Myocyte (in vitro differentiated cells): ENCODE results near the gene TAGLN3. TPM values are rescaled to one million over a fixed set of nuclear protein-coding genes. Genes with fewer than 3 reads are reported as not detected.
"Not testable (repeated sequence)": the region's sequence is repeated elsewhere in the genome, so short reads cannot be mapped to it uniquely, and the experiment has no call there.

Experiments used
- DNase-seq: peaks from one replicate; pipeline ENCODE4 v3.0.0-alpha.2; 2012; ENCODE audit warnings: low read depth
- total RNA-seq: library from RNA; depleted of rRNA; stranded (reverse); fragments of >200 nt; gene quantifications from 2 replicates; pipeline ENCODE4 v1.2.3, GENCODE V29; 2014

TAGLN3 gene
- total RNA-seq, 1 donor from 2014 or later = 0.56 TPM

- peak; percentile 31 for DNase-seq
Observed at GRCh38 chr3:112007633-112008032, 8.9 kb downstream of the TAGLN3 start.

- no peak for DNase-seq
Observed at GRCh38 chr3:112009670-112010069, 10.9 kb downstream of the TAGLN3 start.

- DNase-seq = peak; percentile 57
Observed at GRCh38 chr3:112010636-112011035, 11.9 kb downstream of the TAGLN3 start.

- DNase-seq = no peak
Observed at GRCh38 chr3:112011376-112011940, 12.7 kb downstream of the TAGLN3 start.

GRCh38 chr3:112012205-112012992 lies 13.7 kb downstream of the TAGLN3 start:
- no peak for DNase-seq

GRCh38 chr3:112013058-112013783 lies 14.5 kb downstream of the TAGLN3 start:
- peak; percentile 83 for DNase-seq

GRCh38 chr3:112013784-112014143 lies 15.0 kb downstream of the TAGLN3 start:
- DNase-seq = no peak

- no peak for DNase-seq
Observed at GRCh38 chr3:112017091-112017490, 18.4 kb downstream of the TAGLN3 start.

- no peak for DNase-seq
Observed at GRCh38 chr3:112018712-112019111, 20.0 kb downstream of the TAGLN3 start.

GRCh38 chr3:112019716-112020115 lies 21.0 kb downstream of the TAGLN3 start:
- DNase-seq = no peak

- no peak for DNase-seq
Observed at GRCh38 chr3:112020674-112021085, 22.0 kb downstream of the TAGLN3 start.

GRCh38 chr3:112027142-112027541 lies 28.4 kb downstream of the TAGLN3 start:
- DNase-seq = no peak

GRCh38 chr3:112027826-112028225 lies 29.1 kb downstream of the TAGLN3 start:
- no peak for DNase-seq

- no peak for DNase-seq
Observed at GRCh38 chr3:112030901-112031300, 32.2 kb downstream of the TAGLN3 start.

- no peak for DNase-seq
Observed at GRCh38 chr3:112032098-112032731, 33.5 kb downstream of the TAGLN3 start.

- no peak for DNase-seq
Observed at GRCh38 chr3:112034436-112034835, 35.7 kb downstream of the TAGLN3 start, which contains the start of gene TMPRSS7. Gene TMPRSS7, plus strand, starts transcription at chr3:112034736. Its CDS starts 110 bp downstream, at chr3:112034846.

- DNase-seq = no peak
Observed at GRCh38 chr3:112035241-112035640, 36.5 kb downstream of the TAGLN3 start.

- not testable (repeated sequence) for DNase-seq
Observed at GRCh38 chr3:112037194-112037593, 38.5 kb downstream of the TAGLN3 start.

- peak; percentile 24 for DNase-seq
Observed at GRCh38 chr3:112038863-112039262, 40.1 kb downstream of the TAGLN3 start.

GRCh38 chr3:112041321-112041720 lies 42.6 kb downstream of the TAGLN3 start:
- no peak for DNase-seq

GRCh38 chr3:112042842-112043280 lies 44.1 kb downstream of the TAGLN3 start:
- no peak for DNase-seq
